HT-29 (cell line): ENCODE data around the gene FAF2. TPM values are rescaled to one million over a fixed set of nuclear protein-coding genes. Genes with fewer than 3 reads are reported as not detected.
"Not testable (repeated sequence)": the region's sequence is repeated elsewhere in the genome, so short reads cannot be mapped to it uniquely, and the experiment has no call there.

ENCODE experiments used
- DNase-seq: peaks from one replicate; pipeline ENCODE4 v3.0.0-alpha.2; 2015; ENCODE audit warnings: low spot score
- total RNA-seq: library from RNA; depleted of rRNA; stranded (reverse); fragments of >200 nt; shearing (Covaris generic); gene quantifications from 2 replicates; pipeline ENCODE4 v1.2.3, GENCODE V29; 2014

Gene FAF2
- total RNA-seq, 1 experiment from 2014 or later, result 28.7 TPM

GRCh38 chr5:176458904-176459561 is 10.8 kb downstream of the FAF2 start:
- DNase-seq, result no peak

- DNase-seq, result no peak
These were observed 13.2 kb downstream of the FAF2 start for GRCh38 chr5:176461349-176461748.

DNA sequence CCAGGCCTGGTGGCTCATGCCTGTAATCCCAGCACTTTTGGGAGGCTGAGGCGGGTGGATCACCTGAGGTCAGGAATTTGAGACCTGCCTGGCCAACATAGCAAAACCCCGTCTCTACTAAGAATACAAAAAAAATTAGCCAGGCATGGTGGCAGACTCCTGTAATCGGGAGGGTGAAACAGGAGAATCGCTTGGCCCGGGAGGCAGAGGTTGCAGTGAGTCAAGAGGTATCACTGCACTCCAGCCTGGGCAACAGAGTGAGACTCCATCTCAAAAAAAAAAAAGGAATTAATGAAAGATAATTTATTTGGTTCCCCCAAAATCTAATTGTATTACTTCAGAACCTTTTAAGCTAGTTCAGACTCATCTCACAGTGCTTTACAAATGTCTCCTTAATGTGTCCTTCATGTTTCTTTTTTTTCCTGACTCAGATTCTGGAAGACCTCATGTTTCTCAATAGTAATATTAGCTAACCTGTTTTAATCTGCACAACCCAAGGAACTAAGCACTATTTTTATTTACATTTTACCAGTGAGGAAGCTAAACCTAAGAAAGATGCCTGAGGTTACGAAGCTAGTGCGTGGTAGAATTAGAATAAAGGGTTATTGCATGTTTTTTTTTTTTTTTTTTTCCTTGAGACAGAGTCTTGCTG is 15.1 kb downstream of the FAF2 start:
- no peak for DNase-seq

GRCh38 chr5:176466245-176466871 is 18.2 kb downstream of the FAF2 start:
- no peak for DNase-seq

DNA sequence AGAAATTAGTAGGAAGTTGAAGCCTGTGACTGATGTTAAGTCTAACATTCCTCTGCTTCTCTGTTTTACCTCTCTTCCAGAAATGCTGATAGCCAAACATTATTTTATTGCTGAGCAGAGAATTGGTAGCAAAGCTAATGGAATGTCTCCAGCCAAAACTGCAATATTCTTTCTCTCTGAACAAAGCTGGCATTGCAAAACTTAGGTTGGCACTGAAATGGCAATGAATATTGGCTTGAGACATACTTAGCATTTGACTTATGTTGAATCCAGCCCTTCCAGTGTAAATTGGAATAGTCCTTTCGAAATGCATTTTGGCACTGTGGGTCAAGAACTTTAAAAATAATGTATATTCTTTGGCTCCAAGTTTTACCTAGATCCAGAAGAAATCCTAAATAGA is 21.1 kb downstream of the FAF2 start:
- DNase-seq, result no peak

GRCh38 chr5:176470539-176470938 is 22.4 kb downstream of the FAF2 start:
- no peak for DNase-seq

DNA sequence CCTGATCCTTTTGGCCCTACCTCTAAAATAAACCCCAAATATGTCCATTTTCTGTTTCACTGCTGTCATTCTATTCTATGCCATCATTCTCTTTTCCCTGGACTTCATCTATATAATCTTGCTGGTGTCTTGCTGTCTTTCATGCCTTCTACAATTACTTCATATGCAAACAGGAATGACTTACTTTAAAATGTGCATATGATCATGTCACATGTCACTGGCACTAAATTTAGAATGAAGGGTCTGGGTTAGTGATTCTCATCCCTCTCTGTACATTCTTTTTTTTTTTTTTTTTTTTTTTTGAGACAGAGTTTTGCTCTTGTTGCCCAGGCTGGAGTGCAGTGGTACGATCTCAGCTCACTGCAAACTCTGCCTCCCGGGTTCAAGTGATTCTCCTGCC is 22.9 kb downstream of the FAF2 start:
- DNase-seq, result no peak

DNA sequence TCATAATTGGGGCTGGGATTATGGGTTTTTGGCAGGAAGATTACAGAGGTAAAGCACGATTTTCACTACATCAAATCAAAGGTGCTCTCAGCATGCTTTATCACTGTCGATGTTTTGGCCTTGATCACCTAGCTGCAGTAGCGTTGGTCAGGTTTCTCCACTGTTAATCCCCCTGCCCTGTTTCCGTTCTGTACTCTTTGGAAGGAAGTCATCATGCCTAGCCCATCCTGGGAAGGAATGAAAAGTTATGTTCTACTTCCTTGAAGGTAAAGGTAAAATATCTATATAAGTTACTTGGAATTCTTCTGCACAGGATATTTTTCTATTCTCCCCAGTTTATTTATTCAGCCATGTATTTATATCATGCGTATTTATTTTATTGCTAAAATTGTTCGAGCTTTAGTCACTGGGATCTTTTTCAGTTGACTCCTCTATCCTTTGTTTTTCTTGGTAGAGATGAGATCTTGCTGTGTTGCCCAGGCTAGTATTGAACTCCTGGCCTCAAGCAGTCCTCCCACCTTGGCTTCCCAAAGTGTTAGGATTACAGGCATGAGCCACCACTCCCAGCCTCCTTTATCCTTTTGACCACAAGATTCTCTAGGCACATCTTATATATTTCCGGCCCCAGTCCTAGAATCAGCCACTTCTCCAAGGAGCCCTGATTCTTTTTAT is 25.3 kb downstream of the FAF2 start:
- DNase-seq, result no peak

- no peak for DNase-seq
These were observed 26.3 kb downstream of the FAF2 start for GRCh38 chr5:176474476-176474875.

GRCh38 chr5:176481711-176482110 is 33.5 kb downstream of the FAF2 start:
- DNase-seq, result no peak

GRCh38 chr5:176485176-176485575 is 37.0 kb downstream of the FAF2 start:
- no peak for DNase-seq

- DNase-seq, result no peak
These were observed 38.1 kb downstream of the FAF2 start for GRCh38 chr5:176486189-176486757.

GRCh38 chr5:176487160-176487559 is 39.0 kb downstream of the FAF2 start:
- DNase-seq, result not testable (repeated sequence)

DNA sequence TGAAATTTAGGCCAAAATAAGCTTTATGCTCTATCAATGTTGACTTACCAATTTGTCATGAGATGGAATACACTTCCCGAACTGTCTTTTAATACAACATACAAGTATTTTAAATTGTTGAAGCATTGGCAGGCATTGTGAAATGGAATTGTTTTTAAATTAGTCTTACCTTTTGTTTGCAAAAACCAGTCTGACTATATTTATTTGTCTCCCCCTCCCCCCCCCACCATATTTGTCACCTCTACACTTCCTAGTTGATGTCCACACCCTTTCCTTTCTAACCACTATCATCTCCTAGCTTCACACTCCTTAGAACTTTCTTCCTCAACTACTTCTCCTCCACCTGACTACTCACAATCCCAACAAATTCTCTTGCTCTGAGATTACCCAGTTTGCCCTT is 40.9 kb downstream of the FAF2 start:
- no peak for DNase-seq

DNA sequence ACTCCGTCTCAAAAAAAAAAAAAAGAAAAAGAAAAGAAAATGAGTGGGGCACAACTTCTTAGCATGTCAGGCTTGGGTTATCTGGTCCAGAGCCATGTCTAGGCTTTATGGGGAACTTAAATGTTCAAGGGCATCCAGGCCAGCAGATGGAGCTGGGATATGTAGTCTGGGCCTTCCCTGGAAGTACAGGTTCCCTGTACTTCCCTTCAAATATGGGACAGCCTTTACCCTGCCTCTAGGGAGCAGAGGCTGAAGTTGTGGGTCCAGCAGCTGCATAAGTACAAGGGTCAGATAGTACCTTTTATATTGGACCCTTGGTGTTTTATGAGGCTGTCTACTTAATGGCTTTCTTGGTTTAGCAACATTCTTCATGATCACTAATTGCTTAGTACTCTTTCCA is 42.1 kb downstream of the FAF2 start:
- DNase-seq, result no peak

- DNase-seq, result no peak
These were observed 42.9 kb downstream of the FAF2 start for GRCh38 chr5:176491101-176491502.

DNA sequence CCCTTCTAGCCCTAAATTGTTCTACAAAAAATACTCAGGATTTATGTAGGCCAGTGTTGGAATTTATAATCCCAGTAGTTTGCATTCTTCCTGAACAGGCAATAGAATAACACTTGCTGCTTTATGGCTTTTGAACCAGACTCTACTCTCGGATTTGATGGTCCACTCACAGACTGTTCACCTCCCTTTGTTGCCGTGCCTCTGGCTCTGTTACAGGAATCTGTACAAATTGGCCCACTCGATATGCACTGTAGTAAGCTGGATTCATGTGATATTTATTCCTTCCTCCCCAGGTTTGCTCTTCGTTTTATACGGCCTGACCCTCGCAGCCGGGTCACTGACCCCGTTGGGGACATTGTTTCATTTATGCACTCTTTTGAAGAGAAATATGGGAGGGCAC is 43.7 kb downstream of the FAF2 start:
- DNase-seq, result no peak

DNA sequence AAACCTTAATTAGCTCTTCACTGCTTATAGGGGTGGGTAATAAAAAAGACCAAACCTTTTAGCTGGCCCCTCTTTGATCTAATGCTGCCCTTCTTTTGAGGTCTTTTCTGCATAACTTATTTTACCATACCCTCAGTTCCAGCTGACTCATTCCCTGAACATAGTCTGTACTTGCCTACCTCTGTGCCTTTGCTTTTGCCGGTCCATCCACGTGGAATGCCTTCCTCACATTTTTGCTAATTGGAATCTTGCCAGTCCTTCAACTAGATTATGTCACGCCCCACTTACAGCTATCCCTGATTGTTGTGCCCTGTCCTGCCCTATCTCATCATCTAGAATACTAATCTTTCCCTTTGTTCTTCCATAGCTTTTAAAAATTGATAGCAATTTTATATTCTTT is 44.2 kb downstream of the FAF2 start:
- no peak for DNase-seq

DNA sequence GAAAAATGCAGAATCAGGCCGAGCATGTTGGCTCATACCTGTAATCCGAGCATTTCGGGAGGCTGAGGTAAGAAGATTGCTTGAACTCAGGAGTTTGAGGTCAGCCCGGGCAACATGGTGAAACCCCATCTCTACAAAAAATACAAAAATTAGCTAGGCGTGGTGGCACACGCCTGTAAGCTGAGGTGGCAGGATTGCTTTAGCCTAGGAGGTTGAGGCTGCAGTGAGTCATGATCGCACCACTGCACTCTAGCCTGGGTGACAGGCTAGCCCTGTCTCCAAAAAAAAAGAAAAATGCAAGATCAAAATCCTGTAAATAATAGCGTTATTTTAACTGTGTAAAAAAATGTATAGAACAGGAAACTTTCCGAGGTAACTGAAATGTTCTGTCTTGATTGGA is 49.7 kb downstream of the FAF2 start:
- DNase-seq, result no peak

GRCh38 chr5:176499273-176499672 is 51.1 kb downstream of the FAF2 start:
- no peak for DNase-seq

DNA sequence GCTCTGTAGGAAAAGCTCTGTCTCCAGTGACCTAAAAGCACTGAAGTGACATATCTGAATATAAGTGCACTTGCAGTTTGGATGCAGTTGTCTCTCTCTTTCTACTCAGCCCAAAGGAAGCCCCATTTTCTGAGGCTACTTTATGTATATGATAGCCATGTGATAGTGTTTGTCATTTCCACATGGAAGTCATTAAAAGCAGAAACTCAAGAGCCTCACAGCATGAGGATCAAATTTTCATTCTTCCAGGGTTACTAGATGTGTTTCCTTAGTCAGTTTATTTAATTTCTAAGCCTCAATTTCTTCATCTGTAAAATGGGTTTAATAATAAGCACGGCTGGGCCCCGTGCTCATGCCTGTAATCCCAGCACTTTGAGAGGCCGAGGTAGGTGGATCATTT is 52.3 kb downstream of the FAF2 start:
- DNase-seq, result no peak

DNA sequence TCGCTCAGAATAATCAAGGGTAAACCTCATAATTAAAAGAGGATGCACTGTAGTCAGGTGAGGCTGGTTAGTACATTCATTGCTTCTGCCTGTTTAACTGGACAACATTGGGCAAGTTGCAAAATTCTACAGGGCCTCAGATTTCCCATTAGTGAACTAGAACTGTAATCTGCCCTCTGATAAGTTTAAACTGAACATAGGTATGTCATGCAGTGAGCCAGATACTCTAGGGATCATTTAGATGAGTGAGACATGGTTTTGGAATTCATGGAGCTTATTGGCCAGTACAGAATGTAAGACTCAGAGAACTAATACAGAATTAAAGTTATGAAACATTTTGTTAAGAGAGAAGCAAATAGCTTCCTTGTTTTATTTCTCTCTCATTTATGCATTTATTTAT is 53.1 kb downstream of the FAF2 start:
- DNase-seq, result no peak
